ENCODE data around the gene RABAC1.
"Not testable (repeated sequence)": the region's sequence is repeated elsewhere in the genome, so short reads cannot be mapped to it uniquely, and the experiment has no call there.

Gene RABAC1

DNA sequence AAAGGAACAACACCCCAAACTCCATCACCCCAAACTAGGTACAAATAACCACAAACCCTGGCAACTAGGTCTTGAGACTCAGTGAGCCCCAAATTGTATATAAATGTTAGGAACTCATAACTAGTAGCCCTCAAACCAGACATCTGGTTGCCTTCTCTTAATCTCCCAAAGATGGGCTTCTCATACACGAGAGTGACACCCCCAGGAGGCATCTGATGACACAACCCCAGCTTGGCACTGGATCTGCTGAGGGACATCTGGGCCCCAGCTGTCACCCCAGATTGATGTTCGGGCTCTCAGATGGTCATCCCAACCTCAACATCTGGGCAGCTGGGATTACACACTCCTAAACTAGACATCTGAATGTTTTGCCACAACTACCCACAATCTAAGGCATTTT, 14.8 kb downstream of the RABAC1 start:
- no peak for FAIRE-seq

DNA sequence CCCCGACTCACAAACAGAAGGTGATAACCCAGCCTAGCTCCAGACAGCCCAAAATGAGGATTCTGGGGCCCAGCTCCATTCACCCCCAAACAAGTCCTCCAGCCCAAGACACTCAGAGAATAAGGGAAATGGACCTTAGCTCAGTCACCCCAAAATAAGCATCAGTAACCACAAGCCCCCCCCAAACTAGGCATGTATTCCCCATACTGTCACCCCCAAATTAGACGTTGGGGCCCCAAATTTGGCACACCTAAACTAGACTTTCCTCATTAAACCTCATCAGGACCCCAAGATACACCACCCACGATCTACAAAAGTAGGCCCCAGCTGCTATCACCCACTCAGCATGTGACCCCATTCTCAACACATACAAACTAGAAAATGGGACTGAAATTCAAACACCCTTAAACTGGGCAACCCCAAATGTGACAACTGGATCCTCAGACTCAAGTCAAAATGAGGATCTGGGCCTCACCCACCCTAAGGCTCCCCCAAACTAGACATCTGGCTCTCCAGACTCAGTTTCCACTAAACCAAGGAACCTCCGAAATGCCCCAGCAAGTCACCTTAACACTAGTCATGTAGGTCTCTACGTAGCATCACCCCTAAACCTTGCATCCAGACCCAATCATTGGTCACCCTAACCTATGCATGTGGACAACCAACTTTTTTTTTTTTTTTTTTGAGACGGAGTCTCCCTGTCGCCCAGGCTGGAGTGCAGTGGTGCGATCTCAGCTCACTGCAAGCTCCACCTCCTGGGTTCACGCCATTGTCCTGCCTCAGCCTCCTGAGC, 17.5 kb downstream of the RABAC1 start:
- no peak for FAIRE-seq

DNA sequence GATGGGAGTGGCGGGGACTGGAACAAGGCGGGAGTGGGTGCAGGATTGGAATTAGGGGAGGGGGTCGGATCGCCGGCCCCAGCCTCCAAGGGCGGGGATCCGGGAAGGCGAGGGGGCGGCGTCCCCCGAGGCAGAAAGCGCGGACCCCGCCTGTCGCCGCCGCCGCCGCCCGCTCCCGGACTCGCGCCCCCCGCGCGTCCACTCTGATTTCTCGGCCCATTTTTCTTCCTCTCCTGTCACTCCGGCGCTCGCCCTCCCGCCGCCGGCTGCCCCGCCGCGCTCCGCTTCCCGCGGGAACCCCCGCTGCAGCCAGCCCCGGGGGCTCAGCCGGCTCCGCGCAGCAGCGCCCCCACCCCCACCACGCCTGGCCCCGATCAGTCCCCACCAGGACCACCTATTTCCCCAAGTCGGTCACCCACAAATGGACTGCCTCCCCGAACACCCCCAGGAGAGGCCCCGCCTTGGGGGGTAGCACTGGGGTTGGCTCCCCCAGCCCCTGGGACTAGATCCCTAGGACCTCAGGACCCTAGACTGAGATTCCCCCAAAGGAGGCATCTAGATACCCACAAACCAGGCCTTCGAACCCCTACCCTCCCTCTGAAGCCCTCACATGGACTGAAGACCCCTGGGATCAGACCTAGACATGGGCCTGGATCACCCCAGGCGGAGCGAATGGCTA, 18.3 kb downstream of the RABAC1 start:
- FAIRE-seq = no peak

DNA sequence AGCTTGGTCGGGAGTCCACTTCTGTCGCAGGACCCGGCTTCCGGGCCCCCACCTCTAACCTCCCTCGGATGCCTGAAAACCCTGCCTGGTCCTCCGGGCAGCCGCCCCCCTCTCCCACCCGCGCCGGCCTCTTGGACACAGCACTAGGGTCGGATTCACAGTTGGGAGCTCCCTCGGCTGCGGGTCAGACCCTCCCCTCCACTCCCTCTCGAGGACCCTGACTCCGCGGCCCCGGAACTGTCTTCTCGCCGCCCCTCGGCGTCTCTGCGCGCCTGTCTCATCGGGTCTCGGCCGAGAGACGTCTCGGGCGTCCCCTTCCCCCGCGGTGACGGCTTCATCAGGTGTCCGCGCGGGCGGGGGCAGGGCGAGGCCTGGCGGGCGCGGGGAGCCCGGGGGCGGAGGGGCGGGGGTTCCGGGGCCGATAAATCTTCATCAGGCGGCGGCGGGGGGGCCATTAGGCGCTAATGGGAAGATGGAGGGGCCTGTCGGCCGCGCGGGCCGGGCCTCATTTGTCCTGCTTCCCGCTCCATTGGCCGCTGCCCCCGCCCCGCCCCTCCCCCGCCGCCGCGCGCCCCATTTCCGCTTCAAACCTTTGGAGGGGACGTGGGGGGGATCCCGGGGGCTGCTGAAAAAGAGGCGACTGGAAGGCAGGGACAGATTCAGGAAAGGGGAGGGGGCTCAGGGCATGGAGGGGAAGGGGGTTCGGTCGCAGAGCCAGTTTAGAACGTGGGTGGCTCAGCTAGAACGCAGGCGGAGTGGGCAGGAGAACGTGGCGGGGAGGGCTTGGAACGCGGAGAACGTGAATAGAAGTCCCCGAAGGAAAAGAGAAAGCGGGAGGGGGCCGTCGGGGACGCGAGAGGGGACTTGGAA, 19.0 kb downstream of the RABAC1 start:
- FAIRE-seq = no peak

DNA sequence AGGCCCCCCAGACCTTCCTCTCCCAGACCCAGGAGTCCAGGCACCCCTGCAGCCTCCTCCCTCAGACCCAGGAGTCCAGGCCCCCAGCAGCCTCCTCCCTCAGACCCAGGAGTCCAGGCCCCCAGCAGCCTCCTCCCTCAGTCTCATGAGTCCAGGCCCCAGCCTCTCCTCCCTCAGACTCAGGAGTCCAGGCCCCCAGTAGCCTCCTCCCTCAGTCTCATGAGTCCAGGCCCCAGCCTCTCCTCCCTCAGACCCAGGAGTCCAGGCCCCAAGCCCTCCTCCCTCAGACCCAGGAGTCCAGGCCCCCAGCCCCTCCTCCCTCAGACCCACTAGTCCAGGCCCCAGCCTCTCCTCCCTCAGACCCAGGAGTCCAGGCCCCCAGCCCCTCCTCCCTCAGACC, 19.9 kb downstream of the RABAC1 start:
- not testable (repeated sequence) for FAIRE-seq

DNA sequence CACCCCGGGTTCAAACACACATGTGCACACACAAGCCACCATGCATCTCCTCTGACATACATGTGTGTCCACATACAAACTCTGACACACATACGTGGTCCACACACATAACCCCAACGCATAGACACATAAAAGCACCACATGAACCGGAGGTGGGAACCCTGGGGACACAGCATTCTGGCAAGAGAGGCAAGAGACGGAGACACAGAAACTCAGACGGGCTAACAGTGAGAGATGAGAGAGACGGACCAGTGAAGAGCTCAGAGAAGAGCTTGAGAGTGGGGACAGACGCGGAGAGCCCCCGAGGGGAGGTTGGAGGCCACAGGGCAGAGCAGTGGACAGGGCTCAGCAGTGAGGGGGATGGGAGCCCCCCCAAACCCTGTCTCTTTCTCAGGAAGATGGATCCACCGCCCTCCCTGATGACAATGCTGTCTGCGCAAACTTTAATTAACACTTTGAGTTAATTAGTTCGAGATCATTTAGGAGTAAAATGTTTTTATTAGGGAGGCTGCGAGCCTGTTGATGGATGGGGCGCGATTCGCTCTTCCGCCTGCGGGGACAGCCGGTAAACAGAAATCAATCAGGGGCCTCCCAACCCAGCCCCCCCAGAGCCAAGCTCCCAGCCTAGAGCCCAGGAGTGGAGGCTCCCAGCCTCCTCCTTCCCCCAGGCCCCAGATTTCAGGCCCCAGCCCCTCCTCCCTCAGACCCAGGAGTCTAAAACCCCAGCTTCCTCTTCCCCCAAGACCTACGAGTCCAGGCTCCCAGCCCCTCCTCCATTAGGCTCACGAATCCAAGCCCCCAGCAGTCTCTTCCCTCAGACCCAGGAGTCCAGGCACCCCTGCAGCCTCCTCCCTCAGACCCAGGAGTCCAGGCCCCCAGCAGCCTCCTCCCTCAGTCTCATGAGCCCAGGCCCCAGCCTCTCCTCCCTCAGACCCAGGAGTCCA, 21.3 kb downstream of the RABAC1 start:
- FAIRE-seq = no peak

DNA sequence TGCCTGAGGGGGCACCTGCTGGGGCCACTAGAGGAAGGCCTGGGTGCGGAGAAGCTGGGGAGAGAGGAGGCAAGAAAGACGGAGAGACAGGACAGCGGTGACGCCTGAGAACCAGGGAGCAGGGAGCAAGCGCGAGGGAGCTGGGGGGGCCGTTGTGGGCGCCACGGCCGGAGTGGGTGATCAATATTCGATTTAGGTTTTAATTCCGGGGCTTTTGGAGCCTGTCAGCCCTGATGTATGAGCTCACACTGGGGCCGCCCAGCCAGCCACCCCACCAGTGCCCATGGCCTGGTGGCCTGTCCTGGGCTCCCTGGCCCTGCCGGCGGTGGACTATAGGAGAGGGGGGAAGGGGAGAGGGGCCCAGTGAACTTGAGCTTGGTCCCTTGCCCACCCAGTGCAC, 22.2 kb downstream of the RABAC1 start:
- no peak for FAIRE-seq

DNA sequence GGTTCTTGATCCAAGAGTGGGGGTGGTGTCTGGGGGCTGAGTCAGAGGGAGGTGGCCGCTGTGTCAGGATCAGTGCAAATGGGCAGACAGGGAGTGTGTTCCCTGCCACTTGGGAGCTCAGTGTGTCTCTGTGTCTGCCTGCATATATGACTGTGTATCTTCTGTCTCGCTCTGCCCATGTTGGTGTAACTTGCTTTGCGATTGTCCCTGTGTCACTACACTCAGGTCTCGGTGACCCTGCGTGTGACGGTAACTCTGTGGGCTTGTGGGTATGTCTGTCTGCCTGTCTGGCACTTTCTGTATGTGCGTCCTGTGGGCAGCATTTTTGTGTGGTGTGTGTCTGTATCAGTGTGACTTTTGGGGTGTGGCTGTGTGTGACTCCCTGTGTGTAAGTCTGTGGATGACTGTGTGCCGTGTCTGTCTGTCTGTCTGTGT, 22.7 kb downstream of the RABAC1 start:
- no peak for FAIRE-seq

DNA sequence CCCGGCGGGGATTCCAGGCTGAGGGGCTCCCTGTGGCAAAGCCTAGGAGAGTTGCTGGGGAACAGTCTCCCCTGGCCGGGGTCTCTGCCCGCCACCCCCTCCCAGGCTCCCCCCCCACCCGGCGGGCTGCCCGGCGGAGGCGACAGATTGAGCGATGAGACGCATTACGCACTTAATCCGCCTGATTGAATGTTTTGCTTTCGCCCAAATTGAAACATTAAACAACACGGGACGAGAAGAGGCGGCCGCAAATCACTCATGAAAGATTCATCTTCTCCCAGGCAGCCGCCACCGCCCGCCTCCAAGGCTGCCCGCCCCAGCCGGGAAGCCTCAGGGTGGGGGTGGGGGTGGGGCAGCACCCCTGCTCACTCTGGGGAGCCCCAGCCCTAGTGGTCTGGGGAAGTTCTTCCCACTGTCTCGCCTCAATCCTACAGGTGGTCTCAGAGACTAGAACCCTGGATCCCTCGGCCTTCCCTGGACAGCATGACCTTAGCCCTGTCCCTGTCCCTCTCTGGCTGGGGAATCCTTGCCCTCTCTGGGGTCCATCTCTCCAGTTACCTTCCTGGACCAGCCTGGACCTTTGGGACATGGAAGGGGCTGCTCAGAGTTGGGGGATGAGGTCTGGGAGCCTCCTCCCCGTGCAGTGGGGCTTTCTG, 23.2 kb downstream of the RABAC1 start:
- no peak for FAIRE-seq

DNA sequence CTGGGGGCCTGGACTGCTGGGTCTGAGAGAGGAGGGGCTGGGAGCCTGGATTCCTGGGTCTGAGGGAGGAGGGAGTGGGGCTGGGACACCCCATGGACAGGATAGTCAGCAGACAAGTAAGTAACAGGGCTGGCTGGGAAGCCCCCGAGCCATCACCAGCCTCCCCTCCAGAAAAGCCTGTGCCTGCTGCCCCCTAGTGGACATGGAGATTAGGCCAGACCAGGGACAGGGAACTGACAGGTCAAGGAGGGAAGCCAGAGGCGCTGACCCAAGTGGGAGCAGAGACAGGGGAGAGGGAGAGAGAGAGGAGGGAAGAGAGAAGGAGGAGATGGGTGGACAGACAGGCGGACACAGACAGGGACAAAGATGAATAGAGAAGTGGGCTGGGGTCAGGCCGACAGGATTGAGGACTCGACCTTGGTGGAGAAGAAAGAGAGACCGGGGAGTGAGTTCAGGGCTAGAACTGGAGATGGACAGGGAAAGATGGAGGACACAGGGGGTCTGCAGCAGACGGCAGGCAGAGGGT, 24.2 kb downstream of the RABAC1 start:
- FAIRE-seq = no peak

DNA sequence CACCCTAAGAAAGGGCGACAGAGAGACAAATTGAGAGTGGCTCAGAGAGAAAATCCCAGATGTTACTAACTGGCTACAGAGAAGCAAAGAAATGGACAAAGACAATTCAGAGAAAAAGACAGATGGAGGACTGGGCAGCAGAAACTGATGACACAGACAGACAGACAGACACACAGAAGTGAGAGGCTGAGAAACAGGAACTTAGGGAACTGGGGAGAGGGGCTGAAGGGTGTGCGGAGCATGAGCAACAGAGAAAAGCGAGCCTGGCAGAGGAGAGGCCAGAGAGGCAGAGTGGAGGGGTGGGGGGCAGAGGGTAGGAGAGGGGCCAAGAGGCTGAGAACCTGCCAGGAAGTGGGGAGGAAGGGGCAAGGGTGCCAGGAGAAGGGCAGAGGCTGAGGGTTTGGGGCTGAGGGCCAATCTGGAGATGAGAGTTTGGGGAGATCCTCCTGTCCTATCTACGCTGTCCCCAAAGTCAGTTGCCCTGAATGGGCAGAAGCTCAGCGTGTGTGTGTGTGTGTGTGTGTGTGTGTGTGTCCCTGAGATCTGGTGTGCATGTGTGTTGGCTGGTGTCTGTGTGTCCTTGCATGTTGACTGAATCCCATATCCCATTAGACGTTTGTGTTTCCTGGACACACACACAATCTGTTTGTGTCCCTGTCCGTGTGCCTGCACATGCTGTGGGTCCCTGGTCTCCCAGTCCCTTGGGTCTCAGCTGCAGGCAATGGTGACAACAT, 25.3 kb downstream of the RABAC1 start:
- FAIRE-seq = no peak

DNA sequence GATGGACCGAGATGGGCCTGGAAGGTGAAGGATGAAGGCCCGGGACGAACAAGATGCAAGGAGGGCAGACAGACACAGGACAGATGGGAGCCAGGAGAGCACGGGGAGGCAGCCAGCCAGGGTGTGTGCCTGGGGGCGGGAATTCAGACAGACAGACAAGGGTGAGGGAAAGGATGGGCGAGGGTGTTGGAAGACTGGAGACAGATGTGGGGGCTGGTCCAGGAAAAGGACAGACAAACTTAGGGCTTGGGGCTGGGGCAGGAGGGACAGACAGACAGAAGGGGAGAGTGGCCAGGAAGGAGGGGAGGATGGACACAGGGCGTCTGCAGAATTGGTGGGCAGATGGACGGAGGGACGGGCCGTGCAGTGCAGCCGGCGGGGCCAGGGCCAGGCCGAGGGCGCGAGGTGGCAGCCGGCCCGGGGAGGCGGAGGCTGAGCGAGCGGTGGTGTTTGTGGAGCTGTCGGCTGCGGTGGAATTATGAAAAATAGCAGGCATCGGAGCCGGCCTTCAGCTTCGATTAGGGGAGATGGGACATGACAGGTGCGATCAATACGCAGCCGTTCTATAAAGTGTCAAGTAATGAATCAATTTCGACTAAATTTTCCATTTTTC, 26.3 kb downstream of the RABAC1 start:
- FAIRE-seq = no peak

DNA sequence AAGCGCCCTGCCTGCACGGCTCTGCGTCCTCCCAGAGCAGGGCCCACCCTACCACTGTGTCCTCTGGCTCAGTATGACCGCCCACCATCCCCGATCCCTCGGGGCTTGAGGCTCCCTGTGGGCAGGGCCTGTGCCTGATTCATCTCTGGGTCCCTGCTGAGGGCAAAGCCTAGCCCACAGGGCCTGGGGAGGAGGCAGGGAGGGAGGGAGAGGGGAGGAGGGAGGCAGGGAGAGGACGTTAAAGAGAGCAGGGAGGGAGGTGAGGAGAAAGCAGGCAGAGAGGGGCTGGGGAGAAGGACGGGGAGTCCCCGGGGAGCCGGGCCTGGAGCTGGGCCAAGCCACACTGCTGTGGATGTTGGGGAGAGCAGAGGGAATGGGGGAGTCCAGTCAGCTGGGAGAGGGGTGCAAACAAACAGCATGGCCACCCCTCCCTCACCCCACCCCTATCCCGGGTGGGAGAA, 26.8 kb downstream of the RABAC1 start:
- no peak for FAIRE-seq

DNA sequence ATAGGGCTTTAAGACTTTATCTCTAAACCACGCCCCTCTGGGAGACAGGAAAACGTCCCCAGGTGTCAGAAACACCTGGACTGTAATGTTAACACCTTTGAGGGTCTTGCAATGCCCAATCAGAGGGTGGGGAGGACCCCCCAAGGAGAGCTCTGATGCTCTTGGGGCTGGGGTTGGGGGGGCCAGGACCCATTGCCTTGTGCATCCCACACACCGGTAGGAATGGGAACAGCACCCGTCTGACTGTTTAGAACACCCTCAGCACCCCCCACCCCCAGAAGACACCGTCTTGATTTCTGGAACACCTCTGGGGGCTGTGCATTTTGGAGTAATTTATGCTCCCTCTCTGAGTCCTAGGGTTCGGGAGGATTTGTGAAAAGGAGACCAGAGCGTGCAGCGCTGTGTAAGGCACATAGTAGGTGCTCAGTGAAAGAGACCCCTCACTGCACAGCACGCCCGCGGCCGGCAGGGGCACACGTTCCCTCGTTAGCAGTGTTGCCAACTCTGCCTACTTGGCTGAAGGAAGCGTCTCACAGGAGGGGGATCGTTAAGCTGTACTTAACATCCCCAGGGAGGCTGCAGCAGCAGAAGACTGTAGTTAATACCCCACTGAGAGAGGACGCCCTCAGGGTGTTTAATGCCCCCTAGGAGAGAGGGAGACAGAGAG, 28.1 kb downstream of the RABAC1 start:
- no peak for FAIRE-seq

DNA sequence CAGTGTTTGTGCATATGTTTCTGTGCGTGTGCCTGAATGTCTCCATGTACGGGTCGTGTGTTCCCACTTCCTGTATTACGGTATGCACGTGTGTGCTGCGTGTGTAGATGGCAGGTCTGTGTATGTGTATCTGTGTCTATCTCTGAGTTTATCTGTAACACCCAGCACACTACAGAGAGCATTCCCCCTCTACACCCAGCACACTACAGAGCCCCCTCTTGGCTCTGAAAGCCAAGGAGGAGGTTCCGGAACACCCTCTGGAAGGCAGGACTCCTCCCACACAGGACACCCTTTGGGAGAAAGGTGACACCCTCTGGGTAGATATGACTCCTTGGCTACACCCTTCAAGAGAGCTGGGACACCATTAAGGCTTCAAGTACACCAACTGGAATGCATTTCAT, 28.8 kb downstream of the RABAC1 start:
- FAIRE-seq = no peak

DNA sequence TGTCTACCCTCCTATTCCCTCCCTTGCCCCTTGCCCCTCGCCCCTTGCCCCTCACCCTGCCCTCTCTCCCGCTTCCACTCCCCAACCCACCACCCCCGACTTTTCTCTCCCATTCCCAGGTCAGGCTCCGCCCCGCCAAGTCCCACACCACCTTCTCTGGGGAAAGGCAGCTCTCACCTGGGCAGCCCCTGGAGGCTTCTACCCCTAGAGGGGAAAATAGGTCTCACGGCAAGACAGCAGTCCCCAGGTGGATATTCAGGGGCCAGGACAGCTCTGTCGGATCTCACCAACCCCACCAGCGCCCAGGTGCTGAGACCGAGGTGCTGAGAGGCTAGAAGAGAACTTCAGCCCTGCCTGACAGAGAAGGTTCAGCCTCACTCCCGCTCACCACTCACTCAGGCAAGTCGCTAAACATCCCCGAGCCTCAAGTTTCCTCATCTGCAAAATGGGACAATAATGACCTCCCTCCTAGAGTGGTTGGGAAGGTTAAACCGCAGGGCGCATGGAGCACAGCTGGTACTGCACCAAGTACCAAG, 29.5 kb downstream of the RABAC1 start:
- no peak for FAIRE-seq

DNA sequence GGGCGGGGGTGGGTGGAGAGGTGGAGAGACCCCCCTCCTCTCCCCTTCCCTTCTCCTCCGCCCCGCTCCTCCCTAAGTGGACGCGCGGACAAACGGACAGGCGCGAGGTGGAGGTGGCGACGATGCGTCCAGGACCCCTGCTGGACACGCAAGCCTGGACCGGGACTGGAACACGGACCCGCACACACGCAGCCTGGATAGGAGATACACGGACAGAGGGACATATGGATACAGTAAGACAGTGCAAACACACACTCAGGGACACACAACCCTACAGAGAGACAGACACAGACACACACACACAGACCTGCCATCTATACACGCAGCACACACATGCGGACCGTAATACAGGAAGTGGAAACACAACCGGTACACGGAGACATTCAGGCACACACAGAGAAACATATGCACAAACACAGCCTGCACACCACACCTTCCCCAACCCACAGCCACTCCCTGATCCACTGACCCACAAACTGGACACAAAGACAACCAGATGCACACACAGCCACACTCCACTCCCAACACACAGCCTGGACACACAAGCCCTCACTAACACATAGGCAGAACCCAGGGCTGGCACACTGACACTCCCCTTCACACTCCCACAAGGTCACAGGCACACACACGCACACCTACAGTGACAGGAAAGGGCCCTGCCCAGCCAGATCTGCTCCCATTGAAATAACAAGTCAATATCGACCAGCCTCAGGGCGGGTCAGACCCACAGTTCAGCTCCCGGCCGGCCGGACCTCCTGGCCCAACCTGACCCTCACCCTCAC, 30.2 kb downstream of the RABAC1 start:
- no peak for FAIRE-seq

DNA sequence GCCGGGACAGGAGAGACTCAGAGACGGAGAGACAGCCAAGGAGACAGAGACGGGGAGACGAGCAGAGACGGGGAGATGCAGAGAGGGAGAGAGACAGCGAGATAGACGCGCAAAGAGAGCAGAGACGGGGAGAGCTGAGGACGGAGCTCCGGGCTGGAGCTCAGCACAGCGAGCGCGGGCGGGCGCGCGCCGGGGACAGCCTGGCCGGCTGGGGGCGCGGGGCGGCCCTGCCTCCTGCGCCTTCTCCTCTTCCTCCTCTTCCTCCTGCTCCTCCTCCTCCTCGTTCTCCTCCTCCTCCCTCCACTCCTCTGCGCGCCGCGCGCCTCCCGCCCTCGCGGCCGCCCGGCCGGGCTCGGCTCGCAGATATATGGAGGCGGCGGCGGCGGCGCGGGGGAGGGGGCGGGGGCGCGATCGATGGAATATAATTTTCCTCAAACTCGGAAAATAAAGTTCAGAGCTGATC, 30.9 kb downstream of the RABAC1 start, which contains the start of gene ERFL:
TSS of gene ERFL (minus strand) at position 229 of the 463 bp plus-strand sequence. CDS start 15,530 bp downstream, outside the sequence.
- no peak for FAIRE-seq

Data from A204.1 (cell line).